GM13976 (cell line): ENCODE measurements around the gene SUN2.

Source experiments
- DNase-seq: peaks from one replicate; pipeline ENCODE4 v3.0.0; 2012; ENCODE audit warnings: low spot score
- CTCF ChIP-seq: IDR thresholded peaks from 2 replicates; pipeline ENCODE4 v1.5.1; 2012; ENCODE audit warnings: borderline replicate concordance, mild to moderate bottlenecking; ENCODE audit not compliant: insufficient read depth; ENCODE audit errors: extremely low read depth, missing control alignments, control extremely low read depth
- in situ Hi-C: fragments of 300-500 bp; cut with MboI; formaldehyde crosslinking; loops from one replicate; pipeline ENCODE4 v1.12.0; 2022; ENCODE audit warnings: low sequenced_read_pairs, mixed read lengths, inconsistent platforms; ENCODE audit not compliant: unreplicated experiment

Gene SUN2

DNA sequence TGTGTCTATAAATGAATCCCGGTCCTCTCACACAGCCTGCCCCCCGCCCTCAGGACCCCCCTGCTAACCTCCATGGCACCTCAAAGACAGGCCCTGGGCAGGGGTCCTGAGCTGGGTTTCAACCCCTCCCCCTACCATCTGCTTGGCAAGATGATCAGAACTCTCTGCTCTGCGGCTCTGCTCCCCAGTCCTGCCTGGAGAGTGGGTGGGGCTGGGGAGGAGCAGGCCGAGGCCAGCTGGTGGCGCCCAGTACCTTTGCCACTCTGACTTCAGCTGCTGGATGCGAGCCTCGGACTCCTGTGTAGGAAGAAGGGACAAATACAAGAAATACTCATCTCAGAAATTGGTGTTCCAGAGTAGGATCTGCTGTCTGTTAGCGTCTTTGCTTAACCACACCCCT lies 15.0 kb downstream of the SUN2 start:
- DNase-seq, result no peak
- no peak for TF ChIP-seq CTCF
- in situ Hi-C loops, result no loop called here

GRCh38 chr22:38740116-38740723 lies 15.6 kb downstream of the SUN2 start:
- in situ Hi-C loops, result no loop called here
- peak; percentile 30 for DNase-seq
- TF ChIP-seq CTCF, result no peak

DNA sequence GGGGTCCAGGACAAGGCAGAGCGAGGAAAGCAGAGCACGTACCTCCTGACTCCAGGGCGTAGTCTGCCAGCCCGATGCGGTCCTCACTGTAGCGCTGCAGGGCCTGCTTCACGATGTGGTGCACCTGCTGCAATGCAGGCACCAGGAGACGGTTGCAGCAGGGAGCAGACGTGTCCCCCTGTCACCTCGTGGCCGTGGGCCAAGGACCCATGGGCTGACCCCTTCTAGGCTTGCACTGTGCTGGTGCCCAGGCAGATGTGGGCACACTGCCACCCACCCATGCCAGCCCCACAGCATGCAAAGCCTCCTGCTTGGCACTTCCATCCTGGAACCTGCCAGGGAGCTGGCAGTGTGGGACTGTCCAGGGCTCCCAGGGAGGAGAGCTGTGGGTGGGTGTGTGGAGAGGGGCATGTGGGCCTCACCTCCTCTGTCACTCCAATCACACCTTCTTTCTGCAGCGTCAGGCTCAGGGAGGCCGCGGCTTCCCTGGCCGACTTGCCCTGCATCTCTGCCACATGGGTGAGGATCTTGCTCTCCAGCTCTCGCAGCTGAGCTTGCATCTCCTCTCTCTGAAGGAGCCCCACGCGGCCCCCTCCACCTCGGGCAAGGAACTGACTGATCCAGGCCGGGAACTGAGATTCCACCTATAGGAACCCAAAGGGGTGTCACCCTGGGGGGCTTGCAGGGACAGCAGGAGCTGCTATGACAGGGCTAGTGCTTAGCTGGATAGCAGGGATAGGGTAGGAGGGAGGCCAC lies 16.3 kb downstream of the SUN2 start:
- no peak for TF ChIP-seq CTCF
- DNase-seq, result peak; percentile 30
- in situ Hi-C loops, result no loop called here

GRCh38 chr22:38738475-38739070 lies 17.2 kb downstream of the SUN2 start:
- DNase-seq, result peak; percentile 33
- TF ChIP-seq CTCF, result no peak
- in situ Hi-C loops, result no loop called here

DNA sequence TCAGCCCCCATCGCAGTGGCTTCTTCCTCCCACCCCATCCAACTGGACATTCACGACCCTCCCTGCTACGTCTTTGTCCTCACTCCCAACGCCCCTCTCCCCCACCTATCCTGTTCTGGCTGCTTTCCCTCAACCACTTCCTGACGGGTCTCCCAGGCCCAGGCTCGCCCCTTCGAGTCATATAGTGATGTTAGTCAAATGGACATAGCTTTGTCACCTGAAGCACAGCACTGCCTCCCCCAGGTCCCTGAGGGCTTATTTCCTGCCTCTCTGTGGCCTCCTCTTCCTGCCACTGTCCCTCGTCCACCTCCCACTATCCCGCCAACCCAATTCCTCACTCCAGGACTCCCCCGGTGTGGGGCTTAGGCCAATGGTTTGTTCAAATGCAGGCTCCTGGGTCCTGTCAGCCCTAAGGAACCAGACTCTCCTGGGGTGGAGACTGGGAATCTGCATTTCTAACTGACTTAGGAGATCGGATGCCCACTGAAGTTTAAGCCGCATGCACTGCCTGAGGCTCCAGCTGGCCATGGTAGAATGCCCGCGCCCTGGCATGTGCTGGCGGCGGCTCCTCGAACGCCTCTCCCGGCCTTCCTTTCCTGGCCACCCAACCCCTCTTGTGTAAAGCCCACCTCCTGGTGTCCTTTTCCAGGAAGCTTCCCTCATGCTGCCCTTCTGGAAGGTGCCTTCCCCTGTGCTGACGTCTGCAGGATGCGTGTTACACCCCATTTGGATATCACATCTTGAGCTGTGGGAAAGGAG lies 18.3 kb downstream of the SUN2 start:
- in situ Hi-C loops, result no loop called here
- no peak for TF ChIP-seq CTCF
- no peak for DNase-seq

DNA sequence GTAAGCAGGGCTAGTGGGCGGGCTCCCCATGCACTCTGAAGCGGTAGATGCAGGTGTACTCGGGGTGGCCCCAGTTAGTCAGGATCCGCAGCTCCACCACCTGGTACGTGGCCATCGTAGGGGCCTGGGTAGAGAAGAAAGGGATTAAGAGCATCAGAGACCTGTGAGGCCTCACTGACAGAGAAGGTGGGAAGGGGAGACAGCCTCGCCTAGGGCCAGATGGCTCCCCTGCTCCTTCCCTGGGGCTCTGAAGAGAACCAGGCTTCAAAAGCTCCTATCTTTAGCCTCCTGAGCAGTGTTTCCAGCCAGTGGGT lies 19.6 kb downstream of the SUN2 start:
- peak; percentile 33 for DNase-seq
- no peak for TF ChIP-seq CTCF
- in situ Hi-C loops, result no loop called here
